ENCODE measurements around the gene XPO4. TPM values are rescaled to one million over a fixed set of nuclear protein-coding genes. Genes with fewer than 3 reads are reported as not detected.

Gene XPO4
- polyA plus RNA-seq, 1 of the 3 experiments (the other 2 are of a cell fraction): 4.2 TPM

DNA sequence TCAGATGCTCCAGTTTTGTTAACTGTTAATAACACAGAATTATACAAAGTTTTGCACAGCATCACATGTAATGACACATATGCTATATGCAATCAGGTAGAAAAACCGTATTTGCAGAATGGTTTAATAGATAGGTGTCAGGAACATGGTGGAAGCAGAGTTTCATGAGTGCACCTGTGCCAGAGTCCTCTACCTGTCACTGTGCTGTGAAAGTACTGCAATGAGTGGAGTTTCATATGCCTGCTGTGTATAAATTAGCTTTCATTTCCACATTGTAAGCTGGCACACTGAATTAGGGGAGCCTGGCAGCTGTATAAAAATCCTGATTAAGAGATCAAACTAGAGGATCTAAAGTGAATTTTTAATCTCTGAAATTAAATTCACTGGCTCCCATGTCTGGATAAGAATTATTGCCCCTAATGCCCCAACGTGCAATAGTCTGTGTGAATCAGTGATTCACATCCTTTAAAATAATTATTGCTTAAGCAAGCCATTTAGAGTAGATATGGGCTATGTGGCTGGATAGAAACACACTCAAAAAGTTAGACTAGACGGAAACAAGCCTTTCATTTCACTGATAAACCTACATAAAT lies 120.3 kb downstream of the XPO4 start:
- POLR2A ChIA-PET: interaction anchor here (0.7 kb wide), 1 partner anchor 416 kb away, joined by 3 read pairs; no protein-coding TSS in a partner anchor
- Histone ChIP-seq H3K4me1 (ENCODE audit: control insufficient read depth in 1 of 2, insufficient read depth in 2 of 2, low read depth in 1 of 2, low read length in 1 of 2) (peaks cover 0 to 6% of the 10 kb centered on the region in 2 experiments; a peak in 2 of 4 replicates), H4K20me1 (ENCODE audit: insufficient read depth) (no peaks in the 10 kb centered on the region), H3K9ac (no peak overlapping the region), H3K27ac (ENCODE audit: low read depth in 2 of 2, low read length in 1 of 2) (peak overlapping the region in 1 of 2 experiments; percentile 51; a peak in 2 of 4 replicates), H3K79me2 (ENCODE audit: insufficient read depth) (no peaks in the 10 kb centered on the region), H3K27me3 (ENCODE audit: insufficient read depth) (no peaks in the 10 kb centered on the region), H3K4me3 (ENCODE audit: low read depth in 2 of 2, low read length in 1 of 2) (no peak overlapping the region), H3K36me3 (replicated peaks in 1 of 2; ENCODE audit: control insufficient read depth in 1 of 2, insufficient read depth in 2 of 2, low read length in 1 of 2) (peaks cover 27 to 35% of the 10 kb centered on the region in 2 experiments), H3K4me2 (no peak overlapping the region), H2AFZ (ENCODE audit: low read depth) (no peak overlapping the region), H3F3A (replicated peaks; ENCODE audit: insufficient read depth) (no peaks in the 10 kb centered on the region), H3K9me2 (no peaks in the 10 kb centered on the region), H3K9me3 (no peaks in the 10 kb centered on the region)
- WGBS (ENCODE audit: low lambda C conversion rate): 50% methylated on average over 3 of the region's 3 CpGs
- CTCF ChIA-PET: interaction anchor here (1.1 to 1.7 kb wide), 2 partner anchors 9 to 46 kb away, joined by 3 to 9 read pairs; no protein-coding TSS in a partner anchor
- DNase-seq: peak; percentile 12
- no peak for TF ChIP-seq MXI1 (IDR thresholded peaks at IDR 0.05; ENCODE audit: low read depth, low read length)
- no peak for TF ChIP-seq FOSL2 (IDR thresholded peaks at IDR 0.05; ENCODE audit: borderline replicate concordance, low read depth)
- peak; percentile 27 for TF ChIP-seq GATA2 (CRISPR knock-in tag; IDR thresholded peaks at IDR 0.05)

DNA sequence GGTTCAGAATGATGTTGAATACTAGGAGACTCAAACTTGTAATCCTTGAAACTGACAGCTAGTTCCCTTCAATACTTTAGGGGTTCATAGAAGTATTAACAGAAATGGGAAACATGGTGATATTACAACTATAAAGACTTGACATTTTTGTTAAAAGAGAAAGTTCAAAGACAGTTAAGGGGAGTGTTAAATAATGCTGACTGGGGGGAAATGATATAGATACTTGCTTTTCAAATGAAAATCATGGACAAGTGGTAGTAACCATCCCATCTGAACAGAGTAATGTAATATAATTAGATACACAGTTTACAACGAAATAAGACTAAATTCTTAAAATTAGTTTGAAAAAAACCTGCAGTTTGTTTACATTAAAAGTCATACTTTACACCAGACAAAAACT lies 122.2 kb downstream of the XPO4 start:
- no peaks in the 10 kb centered on the region for H3K27me3 ChIP-seq (ENCODE audit: insufficient read depth)
- no peak overlapping the region for H3K27ac ChIP-seq (ENCODE audit: low read depth in 2 of 2, low read length in 1 of 2)
- peaks cover 0 to 6% of the 10 kb centered on the region in 2 experiments; a peak in 2 of 4 replicates for H3K4me1 ChIP-seq (ENCODE audit: control insufficient read depth in 1 of 2, insufficient read depth in 2 of 2, low read depth in 1 of 2, low read length in 1 of 2)
- TF ChIP-seq, protein P1, sequence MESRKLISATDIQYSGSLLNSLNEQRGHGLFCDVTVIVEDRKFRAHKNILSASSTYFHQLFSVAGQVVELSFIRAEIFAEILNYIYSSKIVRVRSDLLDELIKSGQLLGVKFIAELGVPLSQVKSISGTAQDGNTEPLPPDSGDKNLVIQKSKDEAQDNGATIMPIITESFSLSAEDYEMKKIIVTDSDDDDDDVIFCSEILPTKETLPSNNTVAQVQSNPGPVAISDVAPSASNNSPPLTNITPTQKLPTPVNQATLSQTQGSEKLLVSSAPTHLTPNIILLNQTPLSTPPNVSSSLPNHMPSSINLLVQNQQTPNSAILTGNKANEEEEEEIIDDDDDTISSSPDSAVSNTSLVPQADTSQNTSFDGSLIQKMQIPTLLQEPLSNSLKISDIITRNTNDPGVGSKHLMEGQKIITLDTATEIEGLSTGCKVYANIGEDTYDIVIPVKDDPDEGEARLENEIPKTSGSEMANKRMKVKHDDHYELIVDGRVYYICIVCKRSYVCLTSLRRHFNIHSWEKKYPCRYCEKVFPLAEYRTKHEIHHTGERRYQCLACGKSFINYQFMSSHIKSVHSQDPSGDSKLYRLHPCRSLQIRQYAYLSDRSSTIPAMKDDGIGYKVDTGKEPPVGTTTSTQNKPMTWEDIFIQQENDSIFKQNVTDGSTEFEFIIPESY (IDR thresholded peaks at IDR 0.05; ENCODE audit: borderline replicate concordance, low read depth): no peak
- TF ChIP-seq TAF1 (IDR thresholded peaks at IDR 0.05; ENCODE audit: borderline replicate concordance, low read depth, low read length): no peak
- TF ChIP-seq, protein P2, sequence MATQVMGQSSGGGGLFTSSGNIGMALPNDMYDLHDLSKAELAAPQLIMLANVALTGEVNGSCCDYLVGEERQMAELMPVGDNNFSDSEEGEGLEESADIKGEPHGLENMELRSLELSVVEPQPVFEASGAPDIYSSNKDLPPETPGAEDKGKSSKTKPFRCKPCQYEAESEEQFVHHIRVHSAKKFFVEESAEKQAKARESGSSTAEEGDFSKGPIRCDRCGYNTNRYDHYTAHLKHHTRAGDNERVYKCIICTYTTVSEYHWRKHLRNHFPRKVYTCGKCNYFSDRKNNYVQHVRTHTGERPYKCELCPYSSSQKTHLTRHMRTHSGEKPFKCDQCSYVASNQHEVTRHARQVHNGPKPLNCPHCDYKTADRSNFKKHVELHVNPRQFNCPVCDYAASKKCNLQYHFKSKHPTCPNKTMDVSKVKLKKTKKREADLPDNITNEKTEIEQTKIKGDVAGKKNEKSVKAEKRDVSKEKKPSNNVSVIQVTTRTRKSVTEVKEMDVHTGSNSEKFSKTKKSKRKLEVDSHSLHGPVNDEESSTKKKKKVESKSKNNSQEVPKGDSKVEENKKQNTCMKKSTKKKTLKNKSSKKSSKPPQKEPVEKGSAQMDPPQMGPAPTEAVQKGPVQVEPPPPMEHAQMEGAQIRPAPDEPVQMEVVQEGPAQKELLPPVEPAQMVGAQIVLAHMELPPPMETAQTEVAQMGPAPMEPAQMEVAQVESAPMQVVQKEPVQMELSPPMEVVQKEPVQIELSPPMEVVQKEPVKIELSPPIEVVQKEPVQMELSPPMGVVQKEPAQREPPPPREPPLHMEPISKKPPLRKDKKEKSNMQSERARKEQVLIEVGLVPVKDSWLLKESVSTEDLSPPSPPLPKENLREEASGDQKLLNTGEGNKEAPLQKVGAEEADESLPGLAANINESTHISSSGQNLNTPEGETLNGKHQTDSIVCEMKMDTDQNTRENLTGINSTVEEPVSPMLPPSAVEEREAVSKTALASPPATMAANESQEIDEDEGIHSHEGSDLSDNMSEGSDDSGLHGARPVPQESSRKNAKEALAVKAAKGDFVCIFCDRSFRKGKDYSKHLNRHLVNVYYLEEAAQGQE (IDR thresholded peaks at IDR 0.05; ENCODE audit: low read depth, low read length): no peak
- no peak for TF ChIP-seq RFX5 (IDR thresholded peaks at IDR 0.05; ENCODE audit: low read length)
- no peak for TF ChIP-seq GATA2 (CRISPR knock-in tag; IDR thresholded peaks at IDR 0.05)
- TF ChIP-seq RAD21 (IDR thresholded peaks at IDR 0.05; ENCODE audit: low read length): no peak
- TF ChIP-seq TCF12 (IDR thresholded peaks at IDR 0.05): no peak
- TF ChIP-seq JUND (IDR thresholded peaks at IDR 0.05): no peak
- no peak for TF ChIP-seq CHD2 (IDR thresholded peaks at IDR 0.05; ENCODE audit: low read length, partially characterized antibody)
- no peaks in the 10 kb centered on the region for H3F3A ChIP-seq (replicated peaks; ENCODE audit: insufficient read depth)
- WGBS (ENCODE audit: low lambda C conversion rate): 73% methylated on average over 1 of the region's 1 CpG
- H3K36me3 ChIP-seq (replicated peaks in 1 of 2; ENCODE audit: control insufficient read depth in 1 of 2, insufficient read depth in 2 of 2, low read length in 1 of 2): peaks cover 21 to 27% of the 10 kb centered on the region in 2 experiments
- POLR2A ChIA-PET: no interaction called here
- CTCF ChIA-PET: interaction anchor here (1.3 kb wide), 1 partner anchor 145 kb away, joined by 6 read pairs; no protein-coding TSS in a partner anchor
- no peaks in the 10 kb centered on the region for H4K20me1 ChIP-seq (ENCODE audit: insufficient read depth)
- H2AFZ ChIP-seq (ENCODE audit: low read depth): no peak overlapping the region
- no peak overlapping the region for H3K4me2 ChIP-seq
- no peaks in the 10 kb centered on the region for H3K9me2 ChIP-seq
- no peaks in the 10 kb centered on the region for H3K79me2 ChIP-seq (ENCODE audit: insufficient read depth)
- DNase-seq: no peak
- no peak overlapping the region for H3K9ac ChIP-seq
- no peaks in the 10 kb centered on the region for H3K9me3 ChIP-seq
- no peak overlapping the region for H3K4me3 ChIP-seq (ENCODE audit: low read depth in 2 of 2, low read length in 1 of 2)
